Neural progenitor cell (in vitro differentiated cells): Measurements from ENCODE around the gene RETSAT. TPM values are rescaled to one million over a fixed set of nuclear protein-coding genes. Genes with fewer than 3 reads are reported as not detected.
"Not testable (repeated sequence)": the region's sequence is repeated elsewhere in the genome, so short reads cannot be mapped to it uniquely, and the experiment has no call there.

ENCODE experiments used
- DNase-seq: peaks from one replicate; pipeline ENCODE4 v3.0.0-alpha.2; 2016; ENCODE audit warnings: low spot score
- H2AFZ ChIP-seq: fragments of 200-600 bp; sonication (generic); replicated peaks from 2 replicates; pipeline ENCODE4 v1.6.1; 2016; ENCODE audit warnings: antibody characterized with exemption
- H3F3A ChIP-seq: fragments of 200-600 bp; sonication (generic); 2 replicates; pipeline ENCODE4 v1.6.1; 2016; ENCODE audit warnings: antibody characterized with exemption, low read depth
- H3K27ac ChIP-seq: fragments of 200-600 bp; sonication (generic); 2 replicates; pipeline ENCODE4 v1.5.1; 2016; ENCODE audit warnings: mild to moderate bottlenecking
- H3K27me3 ChIP-seq: fragments of 200-600 bp; sonication (generic); 2 replicates; pipeline ENCODE4 v1.6.1; 2016; ENCODE audit warnings: mild to moderate bottlenecking, moderate library complexity
- H3K36me3 ChIP-seq: fragments of 200-600 bp; sonication (generic); 2 replicates; pipeline ENCODE4 v1.5.1; 2016
- H3K4me1 ChIP-seq: fragments of 200-600 bp; sonication (generic); 2 replicates; pipeline ENCODE4 v1.6.1; 2016; ENCODE audit warnings: mixed run types
- H3K4me2 ChIP-seq: fragments of 200-600 bp; sonication (generic); 2 replicates; pipeline ENCODE4 v1.6.1; 2016
- H3K4me3 ChIP-seq: fragments of 200-600 bp; sonication (generic); 2 replicates; pipeline ENCODE4 v1.5.1; 2016
- H3K79me2 ChIP-seq: fragments of 200-600 bp; sonication (generic); 2 replicates; pipeline ENCODE4 v1.6.1; 2016; ENCODE audit warnings: low read depth
- H3K9ac ChIP-seq: fragments of 200-600 bp; sonication (generic); 2 replicates; pipeline ENCODE4 v1.6.1; 2016
- H3K9me3 ChIP-seq: fragments of 200-600 bp; sonication (generic); 2 replicates; pipeline ENCODE4 v1.5.1; 2016; ENCODE audit warnings: low read depth
- H4K20me1 ChIP-seq: fragments of 200-600 bp; sonication (generic); 2 replicates; pipeline ENCODE4 v1.6.1; 2016; ENCODE audit warnings: low read depth
- H3K27ac Mint-ChIP-seq: 3 replicates; pipeline ENCODE4 v1.8.0; 2021; ENCODE audit warnings: mixed read lengths
- H3K27me3 Mint-ChIP-seq: 2 replicates; pipeline ENCODE4 v1.8.0; 2022; ENCODE audit warnings: low read depth, mild to moderate bottlenecking, inconsistent platforms, moderate library complexity, mixed read lengths; ENCODE audit not compliant: insufficient read depth
- H3K36me3 Mint-ChIP-seq: 3 replicates; pipeline ENCODE4 v1.8.0; 2021; ENCODE audit warnings: mixed read lengths
- H3K4me1 Mint-ChIP-seq: 3 replicates; pipeline ENCODE4 v1.8.0; 2021; ENCODE audit warnings: mixed read lengths
- H3K4me3 Mint-ChIP-seq: 3 replicates; pipeline ENCODE4 v1.8.0; 2021; ENCODE audit warnings: mild to moderate bottlenecking, moderate library complexity, mixed read lengths
- H3K9me3 Mint-ChIP-seq: 3 replicates; pipeline ENCODE4 v1.8.0; 2020; ENCODE audit warnings: mixed read lengths
- EZH2 ChIP-seq: fragments of 200-600 bp; sonication (generic); IDR thresholded peaks from 2 replicates; pipeline ENCODE4 v1.6.1; 2017; ENCODE audit warnings: antibody characterized with exemption, mild to moderate bottlenecking, moderate library complexity
- EZH2phosphoT487 ChIP-seq: fragments of 200-600 bp; sonication (generic); IDR thresholded peaks from 2 replicates; pipeline ENCODE4 v1.6.1; 2017; ENCODE audit warnings: antibody characterized with exemption
- total RNA-seq: library from RNA; depleted of rRNA; stranded (reverse); fragments of >200 nt; gene quantifications from 2 replicates; pipeline ENCODE4 v1.2.3, GENCODE V29; 2015; ENCODE audit warnings: low replicate concordance
- TF ChIP-seq, protein P1 (sequence below): fragments of 200-600 bp; sonication (generic); IDR thresholded peaks from 2 replicates; pipeline ENCODE4 v1.5.1; 2017; ENCODE audit warnings: antibody characterized with exemption, mild to moderate bottlenecking

The RETSAT gene
- total RNA-seq, 1 donor from 2014 or later: 13.3 TPM

DNA sequence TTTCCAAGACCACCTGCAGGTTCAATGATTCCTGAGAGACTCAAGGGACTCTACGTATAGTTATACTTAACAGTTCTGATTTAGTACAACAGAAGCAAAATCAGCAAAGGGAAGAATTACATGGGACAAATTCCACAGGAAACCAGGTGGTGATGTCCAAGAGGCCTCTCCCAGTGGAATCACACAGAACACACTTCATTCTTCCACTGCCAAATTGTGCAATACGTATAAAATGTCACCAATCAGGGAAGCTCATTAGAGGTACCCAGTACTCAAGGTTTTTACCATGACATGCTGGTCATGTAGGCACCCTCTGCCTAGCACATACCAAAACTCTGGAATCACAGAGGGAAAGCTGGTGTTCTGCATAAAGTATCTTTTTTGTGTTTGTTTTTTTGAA is 33.4 kb upstream of the RETSAT start:
- no peak overlapping the region for H3K27ac Mint-ChIP-seq
- no peaks in the 10 kb centered on the region for H4K20me1 ChIP-seq
- no peaks in the 10 kb centered on the region for H3K27me3 ChIP-seq
- H3K27me3 Mint-ChIP-seq: peaks cover 2% of the 10 kb centered on the region
- peaks cover 12% of the 10 kb centered on the region for H3K4me1 ChIP-seq
- peaks cover 19% of the 10 kb centered on the region for H3K4me1 Mint-ChIP-seq
- H3F3A ChIP-seq: peaks cover 10% of the 10 kb centered on the region
- H3K9me3 Mint-ChIP-seq: no peaks in the 10 kb centered on the region
- DNase-seq: no peak
- H3K36me3 Mint-ChIP-seq: peaks cover 30% of the 10 kb centered on the region
- no peak overlapping the region for H3K27ac ChIP-seq
- no peak overlapping the region for H3K4me2 ChIP-seq
- no peaks in the 10 kb centered on the region for H3K9me3 ChIP-seq
- no peaks in the 10 kb centered on the region for H3K79me2 ChIP-seq
- H2AFZ ChIP-seq: no peak overlapping the region
- no peak overlapping the region for H3K9ac ChIP-seq
- H3K4me3 ChIP-seq: no peak overlapping the region
- H3K4me3 Mint-ChIP-seq: no peak overlapping the region
- H3K36me3 ChIP-seq: no peaks in the 10 kb centered on the region
- TF ChIP-seq, protein P1, sequence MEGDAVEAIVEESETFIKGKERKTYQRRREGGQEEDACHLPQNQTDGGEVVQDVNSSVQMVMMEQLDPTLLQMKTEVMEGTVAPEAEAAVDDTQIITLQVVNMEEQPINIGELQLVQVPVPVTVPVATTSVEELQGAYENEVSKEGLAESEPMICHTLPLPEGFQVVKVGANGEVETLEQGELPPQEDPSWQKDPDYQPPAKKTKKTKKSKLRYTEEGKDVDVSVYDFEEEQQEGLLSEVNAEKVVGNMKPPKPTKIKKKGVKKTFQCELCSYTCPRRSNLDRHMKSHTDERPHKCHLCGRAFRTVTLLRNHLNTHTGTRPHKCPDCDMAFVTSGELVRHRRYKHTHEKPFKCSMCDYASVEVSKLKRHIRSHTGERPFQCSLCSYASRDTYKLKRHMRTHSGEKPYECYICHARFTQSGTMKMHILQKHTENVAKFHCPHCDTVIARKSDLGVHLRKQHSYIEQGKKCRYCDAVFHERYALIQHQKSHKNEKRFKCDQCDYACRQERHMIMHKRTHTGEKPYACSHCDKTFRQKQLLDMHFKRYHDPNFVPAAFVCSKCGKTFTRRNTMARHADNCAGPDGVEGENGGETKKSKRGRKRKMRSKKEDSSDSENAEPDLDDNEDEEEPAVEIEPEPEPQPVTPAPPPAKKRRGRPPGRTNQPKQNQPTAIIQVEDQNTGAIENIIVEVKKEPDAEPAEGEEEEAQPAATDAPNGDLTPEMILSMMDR: no peak
- TF ChIP-seq EZH2phosphoT487: no peak
- no peak for TF ChIP-seq EZH2

DNA sequence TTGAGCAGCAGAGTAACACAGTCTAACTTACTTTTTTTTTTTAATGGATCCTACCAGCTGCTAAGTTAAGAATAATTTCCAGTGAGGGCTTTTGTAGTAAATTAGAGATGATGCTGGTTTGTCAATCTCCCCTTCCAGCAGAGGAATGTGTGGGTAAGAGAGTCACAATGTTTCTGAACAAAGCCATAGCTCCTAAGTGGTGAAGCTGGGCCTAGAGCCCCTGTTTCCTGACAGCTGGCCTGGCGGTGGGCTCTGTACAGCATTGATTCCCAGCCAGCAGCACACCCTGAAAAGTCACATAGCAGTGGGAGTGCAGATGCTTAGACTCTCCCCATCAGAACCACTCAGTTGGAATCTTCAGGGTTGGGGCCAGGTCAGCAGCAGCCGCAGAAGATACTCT is 31.4 kb upstream of the RETSAT start:
- Histone ChIP-seq H3K4me3 (no peak overlapping the region), H3K79me2 (no peaks in the 10 kb centered on the region), H3K36me3 (peaks cover 6% of the 10 kb centered on the region), H3F3A (peaks cover 10% of the 10 kb centered on the region), H3K4me1 (peaks cover 12% of the 10 kb centered on the region), H3K9ac (no peak overlapping the region), H3K4me2 (peak overlapping the region; percentile 22), H4K20me1 (no peaks in the 10 kb centered on the region), H3K27me3 (no peaks in the 10 kb centered on the region), H3K27ac (no peak overlapping the region), H3K9me3 (peaks cover 5% of the 10 kb centered on the region), H2AFZ (no peak overlapping the region)
- Mint-ChIP-seq H3K9me3 (peaks cover 2% of the 10 kb centered on the region), H3K4me3 (no peak overlapping the region), H3K27me3 (peaks cover 4% of the 10 kb centered on the region), H3K36me3 (peaks cover 39% of the 10 kb centered on the region), H3K27ac (no peak overlapping the region), H3K4me1 (peaks cover 19% of the 10 kb centered on the region)
- no peak for TF ChIP-seq EZH2phosphoT487
- TF ChIP-seq, protein P1: no peak
- no peak for TF ChIP-seq EZH2
- DNase-seq: no peak

DNA sequence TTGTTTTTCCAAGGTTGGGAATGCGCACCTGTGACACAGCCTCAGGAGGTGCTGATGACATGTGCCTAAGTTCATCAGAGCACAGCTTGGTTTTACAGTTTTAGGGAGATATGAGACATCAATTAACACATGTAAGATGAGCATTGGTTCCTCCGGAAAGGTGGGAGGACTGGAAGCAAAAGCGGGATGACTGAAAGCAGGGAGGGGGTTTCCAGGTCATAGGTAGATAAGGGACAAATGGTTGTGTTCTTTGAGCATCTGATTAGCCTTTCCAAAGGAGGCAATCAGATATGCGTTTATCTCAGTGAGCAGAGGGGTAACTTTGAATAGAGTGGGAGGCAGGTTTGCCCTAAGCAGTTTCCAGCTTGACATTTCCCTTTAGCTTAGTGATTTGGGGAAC is 29.5 kb upstream of the RETSAT start:
- Histone ChIP-seq H3K36me3 (peaks cover 17% of the 10 kb centered on the region), H3K4me2 (no peak overlapping the region), H2AFZ (no peak overlapping the region), H3F3A (peaks cover 6% of the 10 kb centered on the region), H3K4me3 (no peak overlapping the region), H3K9me3 (peaks cover 16% of the 10 kb centered on the region), H3K79me2 (no peaks in the 10 kb centered on the region), H3K4me1 (peaks cover 7% of the 10 kb centered on the region), H3K27me3 (no peaks in the 10 kb centered on the region), H3K27ac (no peak overlapping the region), H3K9ac (no peak overlapping the region), H4K20me1 (no peaks in the 10 kb centered on the region)
- TF ChIP-seq EZH2: no peak
- no peak for TF ChIP-seq EZH2phosphoT487
- TF ChIP-seq, protein P1: no peak
- Mint-ChIP-seq H3K4me3 (no peak overlapping the region), H3K4me1 (peaks cover 12% of the 10 kb centered on the region), H3K27me3 (peaks cover 2% of the 10 kb centered on the region), H3K36me3 (peaks cover 48% of the 10 kb centered on the region), H3K9me3 (peaks cover 9% of the 10 kb centered on the region), H3K27ac (peak overlapping the region; percentile 12)
- DNase-seq: no peak

DNA sequence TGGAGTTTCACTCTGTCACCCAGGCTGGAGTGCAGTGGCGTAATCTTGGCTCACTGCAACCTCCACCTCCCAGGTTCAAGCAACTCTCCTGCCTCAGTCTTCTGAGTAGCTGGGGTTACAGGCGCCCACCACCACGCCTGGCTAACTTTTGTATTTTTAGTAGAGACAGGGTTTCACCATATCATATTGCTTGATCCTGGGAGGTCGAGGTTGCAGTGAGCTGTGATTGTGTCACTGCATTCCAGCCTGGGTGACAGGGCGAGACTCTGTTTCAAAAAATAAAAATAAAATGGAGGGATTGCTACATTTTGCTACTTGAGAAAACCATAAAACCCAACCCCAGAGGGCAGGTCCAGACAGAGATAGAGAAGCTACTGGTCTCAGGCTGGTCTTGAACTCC is 28.8 kb upstream of the RETSAT start:
- H3K4me1 ChIP-seq, H2AFZ ChIP-seq, H3K4me1 Mint-ChIP-seq, H3K9ac ChIP-seq, H3K79me2 ChIP-seq, H3K4me3 ChIP-seq, DNase-seq, H3F3A ChIP-seq, H3K4me3 Mint-ChIP-seq, H3K27ac ChIP-seq, H4K20me1 ChIP-seq, H3K27me3 ChIP-seq, H3K4me2 ChIP-seq, H3K27me3 Mint-ChIP-seq, H3K27ac Mint-ChIP-seq: not testable (repeated sequence)
- peaks cover 12% of the 10 kb centered on the region for H3K9me3 Mint-ChIP-seq
- H3K36me3 Mint-ChIP-seq: peaks cover 54% of the 10 kb centered on the region
- H3K9me3 ChIP-seq: peaks cover 16% of the 10 kb centered on the region
- peaks cover 17% of the 10 kb centered on the region for H3K36me3 ChIP-seq
